ENCODE measurements around the gene PDE7B.

- no peak for TF ChIP-seq CTCF (conservative IDR thresholded peaks at IDR 0.05 in 1 of 2, IDR thresholded peaks at IDR 0.05 in 1 of 2; ENCODE audit: low read depth in 1 of 2, low read length in 2 of 2)
- TF ChIP-seq EZH2 (IDR thresholded peaks at IDR 0.05; ENCODE audit: low read length, missing control alignments) = no peak
These were observed 138.9 kb downstream of the PDE7B start for GRCh38 chr6:135990439-135990838.

Data from fibroblast of lung (primary cell).